HG03039 (cell line): ENCODE results near the gene BUD23.

Experiments used
- ATAC-seq: cut with Tn5 transposase; IDR thresholded peaks from one replicate; pipeline ENCODE4 v1.9.1; 2021; ENCODE audit warnings: mild to moderate bottlenecking, moderate library complexity; ENCODE audit not compliant: unreplicated experiment

Gene BUD23

DNA sequence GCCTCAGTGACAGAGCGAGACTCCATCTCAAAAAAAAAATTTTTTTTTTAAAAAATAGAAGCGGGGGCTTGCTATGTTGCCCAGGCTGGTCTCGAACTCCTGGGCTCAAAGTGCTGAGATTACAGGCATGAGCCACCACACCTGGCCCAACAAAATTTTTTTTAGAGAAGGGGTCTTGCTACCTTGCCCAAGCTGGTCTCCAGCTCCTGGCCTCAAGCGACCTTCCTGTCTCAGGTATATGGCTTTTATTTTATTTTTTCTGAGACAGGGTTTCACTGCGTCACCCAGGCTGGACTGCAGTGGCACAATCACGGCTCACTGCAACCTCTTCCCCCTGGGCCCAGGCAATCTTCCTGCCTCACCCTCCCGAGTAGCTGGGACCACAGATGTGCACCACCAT, 56.8 kb downstream of the BUD23 start:
- ATAC-seq, result no peak

DNA sequence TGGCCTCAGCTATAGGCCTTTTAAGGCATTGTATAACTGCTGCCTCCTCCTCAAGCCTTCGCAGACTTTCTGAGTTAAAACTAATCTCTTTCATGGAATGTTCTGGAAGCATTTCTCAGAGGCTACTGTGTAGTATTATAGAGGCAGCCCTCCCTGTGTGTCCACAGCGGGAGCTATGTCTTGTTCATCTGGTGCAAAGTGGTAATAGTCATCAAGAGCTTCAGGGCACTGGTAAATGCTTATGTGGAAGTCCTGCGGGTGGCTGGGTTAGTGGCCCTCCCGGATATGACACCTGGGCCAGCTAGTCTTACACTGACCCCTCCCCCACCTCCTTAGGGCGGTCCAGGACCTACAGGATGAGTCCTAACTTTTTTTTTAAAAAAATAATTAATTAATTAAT, 57.4 kb downstream of the BUD23 start:
- no peak for ATAC-seq

DNA sequence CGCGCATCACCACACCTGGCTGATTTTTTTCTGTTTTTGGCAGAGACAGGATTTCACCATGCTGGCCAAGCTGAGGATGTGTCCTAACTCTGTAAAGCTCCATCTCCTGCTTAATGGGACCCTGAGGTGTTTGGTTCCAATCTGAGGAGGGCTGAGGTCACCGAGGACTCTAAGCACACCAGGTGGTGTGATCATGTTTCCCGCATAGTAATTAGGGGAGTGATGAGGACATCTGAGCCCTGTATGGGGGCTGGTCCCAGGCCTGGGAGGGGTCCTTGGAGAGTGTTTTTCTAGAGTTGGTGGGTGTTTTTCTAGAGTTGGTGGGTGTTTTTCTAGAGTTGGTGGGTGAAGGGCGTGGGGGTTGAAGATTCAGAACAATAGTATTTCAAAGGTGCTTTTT, 58.2 kb downstream of the BUD23 start:
- ATAC-seq, result no peak

DNA sequence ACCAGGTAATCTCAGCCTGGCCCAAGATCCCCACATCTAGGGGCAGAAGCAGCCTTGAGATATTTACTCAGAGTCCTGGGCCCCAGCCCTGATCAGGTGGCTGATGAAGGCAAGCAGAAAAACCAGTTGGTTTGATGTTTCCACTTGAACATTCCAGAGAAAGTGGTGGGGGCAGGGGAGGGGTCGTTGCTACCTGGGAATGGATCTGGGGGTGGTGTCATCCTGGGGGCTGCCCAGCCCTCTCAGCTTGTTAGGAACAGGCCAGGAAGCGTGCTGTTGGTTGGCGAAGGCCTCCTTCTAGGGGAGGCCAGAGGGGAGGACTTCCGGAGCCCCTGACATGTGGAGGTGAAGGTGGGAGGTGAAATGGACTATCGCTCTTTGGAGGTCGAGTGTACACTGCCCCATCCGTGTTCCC, 58.9 kb downstream of the BUD23 start:
- no peak for ATAC-seq

DNA sequence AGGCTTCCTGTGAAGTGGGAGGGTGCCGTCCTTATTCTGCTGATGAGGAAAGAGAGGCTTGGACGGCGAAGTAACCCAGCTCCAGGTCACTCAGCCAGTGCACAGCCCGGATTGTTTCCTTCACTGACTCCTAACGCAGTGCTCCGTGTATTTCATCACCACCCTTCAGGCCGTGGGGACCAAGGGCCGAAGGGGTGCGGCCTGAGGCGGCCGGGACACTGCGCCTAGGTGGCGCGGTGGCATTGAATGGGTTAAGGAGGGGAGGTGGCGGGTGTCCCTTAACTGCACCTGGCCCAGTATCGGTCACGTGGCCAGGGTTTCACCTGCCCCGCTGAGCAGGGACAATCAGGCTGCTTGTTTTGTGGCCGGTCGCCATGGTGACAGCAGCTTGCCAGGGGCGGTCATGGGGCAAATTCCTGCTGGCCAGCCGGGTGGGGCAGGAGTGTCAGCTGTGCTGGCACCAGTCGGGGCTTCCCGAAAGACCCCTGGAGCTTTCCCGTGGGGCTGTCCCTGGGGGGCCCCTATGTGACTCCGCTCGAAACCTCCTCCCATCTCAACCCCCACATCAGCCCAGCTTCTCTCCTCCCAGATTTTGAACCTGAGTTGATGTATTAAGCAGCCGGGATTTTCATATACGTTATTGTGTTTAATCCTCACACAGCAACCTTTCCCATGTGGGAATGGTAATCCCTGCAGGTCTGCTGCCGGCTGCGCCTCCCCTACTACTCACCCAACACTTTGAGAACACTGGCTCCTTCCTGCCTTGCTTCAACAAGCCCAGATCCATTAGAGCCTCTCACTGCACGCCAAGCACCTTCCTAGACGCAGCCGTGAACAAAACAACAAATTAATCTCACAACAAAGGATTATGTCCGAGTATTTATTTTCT, 59.6 kb downstream of the BUD23 start:
- ATAC-seq, result no peak

DNA sequence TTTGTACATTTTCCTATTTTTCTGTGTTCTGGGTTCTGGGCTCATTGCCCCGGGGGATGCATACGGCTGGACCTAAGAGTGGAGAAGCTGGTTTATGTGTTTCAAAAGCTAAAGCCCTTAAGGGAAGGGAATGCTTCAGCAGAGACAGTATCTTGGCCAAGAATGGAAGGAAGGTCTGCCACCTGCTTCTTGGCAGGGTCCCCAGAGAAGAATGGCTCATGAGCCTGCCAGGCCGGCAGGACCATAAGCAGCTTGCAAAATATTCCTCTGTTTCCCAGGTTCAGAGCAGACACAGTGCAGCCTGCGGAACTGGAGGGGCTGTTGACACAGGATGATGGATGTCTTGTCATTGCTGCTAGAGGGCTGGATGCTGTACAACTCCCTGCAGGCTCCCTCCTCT, 63.0 kb downstream of the BUD23 start:
- ATAC-seq, result no peak
